Activated CD4-positive, alpha-beta T cell treated with anti-CD3 and anti-CD28 coated beads, Interleukin-2, amount 50 U/mL, for 16 hours (primary cell): ENCODE measurements around the gene MSMP.

Source experiments
- DNase-seq: peaks from one replicate; pipeline ENCODE4 v3.0.0-alpha.2; 2020

MSMP gene

GRCh38 chr9:35717132-35717870, 36.8 kb downstream of the MSMP start:
- no peak for DNase-seq

GRCh38 chr9:35716230-35716629, 37.8 kb downstream of the MSMP start:
- DNase-seq: no peak

GRCh38 chr9:35714579-35715252, 39.4 kb downstream of the MSMP start:
- no peak for DNase-seq

- no peak for DNase-seq
These were observed 40.0 kb downstream of the MSMP start for GRCh38 chr9:35714123-35714522.

- no peak for DNase-seq
These were observed 40.5 kb downstream of the MSMP start for GRCh38 chr9:35713578-35713977.

GRCh38 chr9:35712762-35713400, 41.2 kb downstream of the MSMP start:
- no peak for DNase-seq

- no peak for DNase-seq
These were observed 42.3 kb downstream of the MSMP start for GRCh38 chr9:35711501-35712428.

GRCh38 chr9:35710818-35711500, 43.1 kb downstream of the MSMP start:
- DNase-seq: no peak

- DNase-seq: no peak
These were observed 45.9 kb downstream of the MSMP start for GRCh38 chr9:35708146-35708545.

- no peak for DNase-seq
These were observed 47.1 kb downstream of the MSMP start for GRCh38 chr9:35706951-35707350.

- DNase-seq: no peak
These were observed 48.1 kb downstream of the MSMP start for GRCh38 chr9:35705836-35706430.

- no peak for DNase-seq
These were observed 48.7 kb downstream of the MSMP start for GRCh38 chr9:35705372-35705771.

GRCh38 chr9:35703906-35704672, 50.0 kb downstream of the MSMP start:
- no peak for DNase-seq
